Activated naive CD4-positive, alpha-beta T cell treated with anti-CD3 and anti-CD28 coated beads, Interleukin-2, amount 10 ng/mL, durations not matched to agents 7 days and 5 days (primary cell): ENCODE data around the gene ASCC3.

ENCODE experiments used
- CTCF ChIA-PET: fragments of 350-600 bp; sonication (Branson Sonifier 250); formaldehyde crosslinking; loops from one replicate; lab custom pipeline; 2021; ENCODE audit warnings: antibody characterized with exemption; lab: Charles Lee
- DNase-seq: peaks from one replicate; pipeline ENCODE4 v3.0.0-alpha.2; 2020
- H3K27ac Mint-ChIP-seq: one replicate; pipeline ENCODE4 v1.8.0; 2021; ENCODE audit warnings: mild to moderate bottlenecking, moderate library complexity, mixed read lengths
- H3K27me3 Mint-ChIP-seq: one replicate; pipeline ENCODE4 v1.8.0; 2021; ENCODE audit warnings: mild to moderate bottlenecking, mixed read lengths
- H3K36me3 Mint-ChIP-seq: one replicate; pipeline ENCODE4 v1.8.0; 2021; ENCODE audit warnings: mixed read lengths
- H3K4me1 Mint-ChIP-seq: one replicate; pipeline ENCODE4 v1.8.0; 2021; ENCODE audit warnings: mixed read lengths
- H3K4me3 Mint-ChIP-seq: one replicate; pipeline ENCODE4 v1.8.0; 2021; ENCODE audit warnings: mild to moderate bottlenecking, moderate library complexity, mixed read lengths
- H3K9me3 Mint-ChIP-seq: one replicate; pipeline ENCODE4 v1.8.0; 2021; ENCODE audit warnings: mixed read lengths

ASCC3 gene

DNA sequence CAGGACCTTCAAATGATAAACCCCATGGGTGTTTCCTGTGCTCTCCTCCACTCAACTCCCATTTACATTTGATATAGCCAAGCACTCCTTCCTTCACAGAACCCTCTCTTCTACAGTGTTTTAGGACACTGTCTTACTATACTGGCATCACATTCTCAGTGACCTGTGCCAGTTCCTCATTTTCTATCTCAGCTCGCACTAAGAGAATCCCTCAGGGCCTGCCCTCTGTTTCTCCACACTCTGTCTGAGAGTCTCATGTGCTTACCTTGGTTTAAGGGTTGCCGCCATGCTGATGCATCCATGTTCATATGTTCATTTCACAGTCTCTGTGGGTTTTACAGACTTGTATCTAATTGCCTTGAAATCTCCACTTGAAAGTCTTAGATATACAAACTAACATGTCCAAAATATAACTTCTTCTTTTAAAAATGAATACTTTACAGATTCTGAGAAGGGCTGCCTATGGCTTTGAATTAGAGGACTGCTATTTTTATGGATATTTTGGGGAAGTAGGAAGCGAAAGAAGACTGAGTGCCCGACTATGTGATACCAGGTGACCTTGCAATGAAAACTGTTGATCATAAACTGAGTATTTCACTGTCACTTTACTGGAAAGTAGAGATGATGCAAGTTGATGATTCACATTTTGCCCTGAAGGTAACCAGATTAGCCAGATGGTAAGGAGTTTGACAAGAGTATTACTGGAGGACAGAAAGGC lies 263.3 kb downstream of the ASCC3 start:
- Mint-ChIP-seq H3K27ac (no peak overlapping the region), H3K4me3 (no peak overlapping the region), H3K9me3 (peaks cover 7% of the 10 kb centered on the region), H3K27me3 (no peaks in the 10 kb centered on the region), H3K4me1 (no peaks in the 10 kb centered on the region), H3K36me3 (peaks cover 29% of the 10 kb centered on the region)
- CTCF ChIA-PET, result no interaction called here
- DNase-seq, result no peak

DNA sequence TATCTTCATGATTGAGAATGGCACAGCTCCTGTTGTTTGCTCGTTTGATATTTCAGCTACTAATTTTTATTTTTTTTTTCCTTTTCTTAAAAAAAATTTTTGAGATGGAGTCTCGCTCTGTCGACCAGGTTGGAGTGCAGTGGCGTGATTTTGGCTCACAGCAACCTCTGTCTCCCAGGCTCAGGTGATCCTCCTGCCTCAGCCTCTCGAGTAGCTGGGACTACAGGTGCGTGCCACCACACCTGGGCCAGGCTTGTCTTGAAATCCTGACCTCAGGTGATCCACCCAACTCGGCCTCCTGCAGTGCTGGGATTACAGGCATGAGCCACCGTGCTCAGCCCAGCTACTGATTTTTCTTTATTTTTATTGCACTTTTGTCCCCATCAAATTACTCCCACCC lies 266.2 kb downstream of the ASCC3 start:
- CTCF ChIA-PET, result no interaction called here
- Mint-ChIP-seq H3K27me3 (no peaks in the 10 kb centered on the region), H3K27ac (no peak overlapping the region), H3K4me1 (no peaks in the 10 kb centered on the region), H3K4me3 (no peak overlapping the region), H3K36me3 (peaks cover 13% of the 10 kb centered on the region), H3K9me3 (no peaks in the 10 kb centered on the region)
- DNase-seq, result no peak

- Mint-ChIP-seq H3K4me3 (no peak overlapping the region), H3K9me3 (no peaks in the 10 kb centered on the region), H3K27me3 (no peaks in the 10 kb centered on the region), H3K4me1 (no peaks in the 10 kb centered on the region), H3K27ac (no peak overlapping the region), H3K36me3 (peaks cover 13% of the 10 kb centered on the region)
- CTCF ChIA-PET, result no interaction called here
- DNase-seq, result no peak
These were observed 266.7 kb downstream of the ASCC3 start for GRCh38 chr6:100614386-100614785.

DNA sequence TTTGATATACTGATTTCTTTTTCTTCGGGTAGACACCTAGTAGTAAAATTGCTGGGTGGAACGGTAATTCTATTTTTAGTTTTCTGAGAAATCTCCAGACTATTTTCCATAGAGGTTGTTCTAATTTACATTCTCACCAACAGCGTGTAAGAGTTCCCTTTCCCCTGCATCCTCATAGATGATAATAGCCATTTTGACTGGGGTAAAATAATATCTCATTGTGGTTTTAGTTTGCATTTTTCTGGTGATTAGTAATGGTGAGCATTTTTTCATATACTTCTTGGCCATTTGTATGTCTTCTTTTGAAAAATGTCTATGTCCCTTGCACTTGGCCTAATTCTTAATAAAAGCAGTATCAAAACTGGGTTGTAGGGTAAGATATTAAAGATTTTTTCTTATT lies 267.5 kb downstream of the ASCC3 start:
- no peak overlapping the region for H3K4me3 Mint-ChIP-seq
- H3K27me3 Mint-ChIP-seq, result no peaks in the 10 kb centered on the region
- no peaks in the 10 kb centered on the region for H3K4me1 Mint-ChIP-seq
- peaks cover 11% of the 10 kb centered on the region for H3K36me3 Mint-ChIP-seq
- H3K9me3 Mint-ChIP-seq, result no peaks in the 10 kb centered on the region
- no peak overlapping the region for H3K27ac Mint-ChIP-seq
- DNase-seq, result no peak
- CTCF ChIA-PET, result no interaction called here

DNA sequence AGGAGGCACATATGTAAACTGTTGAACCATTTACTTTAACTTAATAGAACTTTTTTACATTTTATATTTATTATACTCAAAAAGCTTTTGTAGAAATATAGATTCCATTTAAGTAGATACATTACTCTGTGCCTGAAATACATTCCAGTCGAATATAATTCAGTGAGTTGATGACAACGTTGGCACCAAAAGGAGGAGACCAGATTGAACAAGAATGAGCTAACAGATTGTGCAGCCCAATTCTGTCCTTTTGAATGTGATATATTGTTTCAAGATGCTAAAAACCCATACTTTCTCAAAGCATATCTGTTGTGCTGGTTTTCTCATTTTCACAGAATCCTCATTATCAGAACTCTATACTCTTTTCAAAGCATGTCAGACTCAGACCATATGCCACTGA lies 269.0 kb downstream of the ASCC3 start:
- CTCF ChIA-PET, result no interaction called here
- Mint-ChIP-seq H3K36me3 (peaks cover 2% of the 10 kb centered on the region), H3K27me3 (no peaks in the 10 kb centered on the region), H3K27ac (no peak overlapping the region), H3K4me1 (no peaks in the 10 kb centered on the region), H3K4me3 (no peak overlapping the region), H3K9me3 (no peaks in the 10 kb centered on the region)
- DNase-seq, result no peak

DNA sequence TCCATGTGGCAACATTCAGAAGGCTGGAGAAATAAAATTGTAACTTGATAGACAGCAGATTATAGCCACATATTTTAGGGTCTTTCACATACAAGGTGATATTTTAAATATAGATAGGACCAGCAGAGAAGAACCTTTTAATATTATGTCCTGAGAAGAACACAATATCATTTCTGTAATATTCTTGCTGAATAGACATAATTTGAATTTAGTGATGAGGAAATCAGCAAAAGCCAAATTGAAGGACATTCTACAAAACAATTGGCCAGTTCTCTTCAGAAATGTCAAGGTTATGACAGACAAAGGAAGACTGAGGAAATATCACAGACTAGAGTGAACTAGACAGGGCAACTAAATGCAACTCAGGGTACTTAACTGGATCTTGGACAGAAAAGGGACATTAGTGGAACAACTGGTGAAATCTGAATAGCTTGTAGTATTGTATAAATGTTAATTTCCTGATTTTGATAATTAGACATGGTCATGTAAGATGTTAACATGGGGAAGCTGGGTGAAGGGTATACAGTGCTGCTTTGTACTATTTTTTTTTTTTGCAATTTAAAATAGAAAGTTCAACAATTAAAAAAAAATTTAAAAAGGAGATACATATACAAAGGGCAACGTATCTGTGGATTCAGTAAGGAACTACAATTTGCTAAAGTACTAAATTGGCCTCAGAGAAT lies 281.9 kb downstream of the ASCC3 start:
- Mint-ChIP-seq H3K4me3 (no peak overlapping the region), H3K9me3 (no peaks in the 10 kb centered on the region), H3K36me3 (peaks cover 19% of the 10 kb centered on the region), H3K27ac (no peak overlapping the region), H3K4me1 (no peaks in the 10 kb centered on the region), H3K27me3 (no peaks in the 10 kb centered on the region)
- CTCF ChIA-PET, result interaction anchor here (0.6 to 0.7 kb wide), 2 partner anchors 13 to 59 kb away, joined by 3 read pairs; no protein-coding TSS in a partner anchor
- DNase-seq, result no peak

GRCh38 chr6:100595456-100595855 lies 285.7 kb downstream of the ASCC3 start:
- Mint-ChIP-seq H3K27ac (no peak overlapping the region), H3K4me3 (no peak overlapping the region), H3K9me3 (no peaks in the 10 kb centered on the region), H3K36me3 (peaks cover 10% of the 10 kb centered on the region), H3K4me1 (no peaks in the 10 kb centered on the region), H3K27me3 (no peaks in the 10 kb centered on the region)
- CTCF ChIA-PET, result no interaction called here
- DNase-seq, result no peak

GRCh38 chr6:100593522-100593921 lies 287.6 kb downstream of the ASCC3 start:
- CTCF ChIA-PET, result interaction anchor here (0.6 kb wide), 1 partner anchor 181 kb away, joined by 3 read pairs; no protein-coding TSS in a partner anchor

GRCh38 chr6:100592929-100593328 lies 288.2 kb downstream of the ASCC3 start:
- CTCF ChIA-PET, result interaction anchor here (0.6 kb wide), 1 partner anchor 181 kb away, joined by 3 read pairs; no protein-coding TSS in a partner anchor
- no peak for DNase-seq
- H3K4me3 Mint-ChIP-seq, result no peak overlapping the region
- peaks cover 18% of the 10 kb centered on the region for H3K36me3 Mint-ChIP-seq
- no peaks in the 10 kb centered on the region for H3K27me3 Mint-ChIP-seq
- H3K27ac Mint-ChIP-seq, result no peak overlapping the region
- no peaks in the 10 kb centered on the region for H3K4me1 Mint-ChIP-seq
- no peaks in the 10 kb centered on the region for H3K9me3 Mint-ChIP-seq

More at GRCh38 chr6:100593522-100593921, 287.6 kb downstream of the ASCC3 start:
- Mint-ChIP-seq H3K27ac (no peak overlapping the region), H3K4me3 (no peak overlapping the region), H3K27me3 (no peaks in the 10 kb centered on the region), H3K4me1 (no peaks in the 10 kb centered on the region), H3K36me3 (peaks cover 19% of the 10 kb centered on the region), H3K9me3 (no peaks in the 10 kb centered on the region)
- DNase-seq, result no peak

DNA sequence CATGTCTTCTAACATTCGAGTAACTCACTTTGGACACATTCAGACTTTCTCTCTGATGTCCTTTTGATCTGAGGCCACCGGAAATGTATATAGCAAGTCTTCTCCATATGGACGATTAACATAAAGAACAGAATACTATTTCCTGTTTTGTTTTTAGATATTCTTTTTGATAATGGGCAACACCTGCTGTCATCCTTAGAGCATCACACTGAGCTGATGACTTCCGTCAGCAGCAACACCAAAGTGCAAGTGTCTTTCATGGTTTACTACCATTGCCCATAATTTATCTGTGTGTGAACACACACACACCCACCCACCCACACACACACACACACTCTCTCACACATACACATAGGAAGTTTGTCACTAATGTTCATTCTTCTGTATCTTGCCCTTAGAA lies 303.7 kb downstream of the ASCC3 start:
- H3K4me1 Mint-ChIP-seq, result peaks cover 4% of the 10 kb centered on the region
- DNase-seq, result no peak
- H3K27ac Mint-ChIP-seq, result peak overlapping the region; percentile 38
- H3K27me3 Mint-ChIP-seq, result no peaks in the 10 kb centered on the region
- H3K4me3 Mint-ChIP-seq, result no peak overlapping the region
- CTCF ChIA-PET, result no interaction called here
- H3K9me3 Mint-ChIP-seq, result no peaks in the 10 kb centered on the region
- peaks cover 5% of the 10 kb centered on the region for H3K36me3 Mint-ChIP-seq

DNA sequence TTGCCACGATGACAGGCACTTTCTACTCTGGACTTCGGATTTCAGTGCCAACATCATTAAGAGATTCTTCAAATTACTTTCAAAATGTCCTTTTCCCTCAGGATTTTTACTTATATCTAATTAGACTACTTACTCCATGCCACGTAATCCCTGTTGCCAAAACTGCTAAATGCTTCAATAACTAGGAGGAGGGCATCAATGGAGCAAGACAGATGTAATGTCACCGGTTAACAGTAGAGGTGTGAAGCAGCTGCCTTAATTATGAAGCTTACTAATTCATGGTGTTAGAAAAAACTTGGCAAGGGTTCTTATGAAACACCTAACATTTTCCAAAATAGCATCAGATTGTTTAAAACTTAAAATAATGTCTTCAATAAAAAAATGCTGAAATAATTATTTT lies 305.2 kb downstream of the ASCC3 start:
- no peak for DNase-seq
- Mint-ChIP-seq H3K4me1 (peaks cover 4% of the 10 kb centered on the region), H3K27ac (no peak overlapping the region), H3K27me3 (no peaks in the 10 kb centered on the region), H3K4me3 (no peak overlapping the region), H3K9me3 (no peaks in the 10 kb centered on the region), H3K36me3 (peaks cover 18% of the 10 kb centered on the region)
- CTCF ChIA-PET, result no interaction called here

DNA sequence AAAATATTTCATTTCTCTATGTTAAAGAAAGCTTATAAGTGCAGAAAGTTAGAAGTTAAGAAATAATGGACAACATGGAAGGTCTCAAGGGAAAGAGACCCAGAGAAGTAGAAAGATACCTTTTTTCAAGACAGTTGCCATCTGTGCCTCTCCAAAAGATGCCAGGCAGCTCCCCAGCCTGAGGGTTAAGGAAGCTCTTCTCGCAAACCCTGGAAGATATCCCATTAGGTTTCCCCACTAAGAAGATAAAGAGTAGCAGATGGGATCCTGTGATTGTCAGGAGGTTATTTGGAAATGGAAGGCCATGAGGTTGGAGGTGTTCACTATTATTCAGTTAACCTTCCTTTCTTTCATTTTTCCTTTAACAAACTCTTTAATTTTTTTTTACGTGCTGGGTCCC lies 306.3 kb downstream of the ASCC3 start:
- no peak overlapping the region for H3K4me3 Mint-ChIP-seq
- H3K36me3 Mint-ChIP-seq, result peaks cover 24% of the 10 kb centered on the region
- no peaks in the 10 kb centered on the region for H3K9me3 Mint-ChIP-seq
- H3K27ac Mint-ChIP-seq, result no peak overlapping the region
- H3K4me1 Mint-ChIP-seq, result peaks cover 4% of the 10 kb centered on the region
- CTCF ChIA-PET, result interaction anchor here (0.6 kb wide), 1 partner anchor 131 kb away, joined by 3 read pairs; no protein-coding TSS in a partner anchor
- DNase-seq, result no peak
- no peaks in the 10 kb centered on the region for H3K27me3 Mint-ChIP-seq

GRCh38 chr6:100573166-100573565 lies 308.0 kb downstream of the ASCC3 start:
- Mint-ChIP-seq H3K27ac (no peak overlapping the region), H3K27me3 (no peaks in the 10 kb centered on the region), H3K36me3 (peaks cover 24% of the 10 kb centered on the region), H3K4me3 (no peak overlapping the region), H3K4me1 (peaks cover 4% of the 10 kb centered on the region), H3K9me3 (no peaks in the 10 kb centered on the region)
- CTCF ChIA-PET, result no interaction called here
- DNase-seq, result no peak

DNA sequence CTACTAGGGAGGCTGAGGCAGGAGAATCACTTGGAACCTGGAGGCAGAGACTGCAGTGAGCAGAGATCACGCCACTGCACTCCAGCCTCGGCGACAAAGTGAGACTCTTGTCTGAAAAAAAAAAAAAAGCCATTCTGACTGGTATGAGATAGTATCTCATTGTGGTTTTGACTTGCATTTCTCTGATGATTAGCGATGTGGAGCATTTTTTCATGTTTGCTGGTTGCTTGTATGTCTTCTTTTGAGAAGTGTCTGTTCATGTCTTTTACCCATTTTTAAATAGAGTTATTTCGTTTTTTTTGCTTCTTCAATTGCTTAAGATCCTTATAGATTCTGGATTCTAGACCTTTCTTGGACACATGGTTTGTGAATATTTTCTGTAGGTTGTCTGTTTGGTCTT lies 312.9 kb downstream of the ASCC3 start:
- DNase-seq, result no peak
- Mint-ChIP-seq H3K27me3 (no peaks in the 10 kb centered on the region), H3K27ac (no peak overlapping the region), H3K36me3 (peaks cover 21% of the 10 kb centered on the region), H3K4me3 (no peak overlapping the region), H3K4me1 (no peaks in the 10 kb centered on the region), H3K9me3 (no peaks in the 10 kb centered on the region)
- CTCF ChIA-PET, result no interaction called here

DNA sequence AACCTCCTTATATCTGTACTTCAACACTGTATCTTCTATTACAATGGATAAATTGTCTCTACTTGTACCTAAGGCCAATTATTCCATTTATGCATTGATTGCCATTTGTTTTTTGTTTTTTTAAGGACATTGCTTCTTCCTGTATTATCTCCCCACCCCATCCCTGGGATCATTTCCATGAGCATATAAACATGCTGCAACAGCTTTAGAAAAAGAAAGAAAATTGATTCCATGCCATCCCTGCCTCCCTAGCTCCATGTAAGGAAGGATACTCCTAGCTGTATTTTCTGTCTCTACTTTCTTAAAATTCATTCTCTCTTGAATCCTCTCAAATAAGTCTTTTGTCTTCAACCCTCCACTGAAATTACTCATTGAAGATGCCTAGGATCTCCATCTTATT lies 314.6 kb downstream of the ASCC3 start:
- no peak overlapping the region for H3K27ac Mint-ChIP-seq
- H3K27me3 Mint-ChIP-seq, result no peaks in the 10 kb centered on the region
- no peaks in the 10 kb centered on the region for H3K9me3 Mint-ChIP-seq
- no peaks in the 10 kb centered on the region for H3K4me1 Mint-ChIP-seq
- no peak overlapping the region for H3K4me3 Mint-ChIP-seq
- no peak for DNase-seq
- H3K36me3 Mint-ChIP-seq, result peaks cover 11% of the 10 kb centered on the region
- CTCF ChIA-PET, result no interaction called here
